Activated T-helper 1 cell treated with anti-CD3 and anti-CD28 coated beads, Interleukin-12 subunit alpha, Interleukin-12 subunit beta, Interleukin-2, Interleukin-4 antibody, amounts not matched to agents 30 ng/mL and 10 ng/mL and 1 ng/mL, durations not matched to agents 14 hours and 24 hours and 36 hours (primary cell): ENCODE measurements around the gene APOO. TPM values are rescaled to one million over a fixed set of nuclear protein-coding genes. Genes with fewer than 3 reads are reported as not detected.

ENCODE experiments used
- DNase-seq: peaks from one replicate; pipeline ENCODE4 v3.0.0; 2021; ENCODE audit warnings: low spot score
- H3K27ac Mint-ChIP-seq: one replicate; pipeline ENCODE4 v1.8.0; 2021; ENCODE audit warnings: mild to moderate bottlenecking, mixed read lengths
- H3K27me3 Mint-ChIP-seq: one replicate; pipeline ENCODE4 v1.8.0; 2022; ENCODE audit warnings: mild to moderate bottlenecking, moderate library complexity, mixed read lengths; ENCODE audit not compliant: insufficient read depth
- H3K36me3 Mint-ChIP-seq: one replicate; pipeline ENCODE4 v1.8.0; 2021; ENCODE audit warnings: low read depth, mixed read lengths
- H3K4me1 Mint-ChIP-seq: one replicate; pipeline ENCODE4 v1.8.0; 2021; ENCODE audit warnings: low read depth, mixed read lengths
- H3K4me3 Mint-ChIP-seq: one replicate; pipeline ENCODE4 v1.8.0; 2021; ENCODE audit warnings: mild to moderate bottlenecking, moderate library complexity, mixed read lengths
- H3K9me3 Mint-ChIP-seq: one replicate; pipeline ENCODE4 v1.8.0; 2021; ENCODE audit warnings: mixed read lengths
- intact Hi-C: fragments of 100-400 bp; cut with micrococcal nuclease; formaldehyde crosslinking; loops from one replicate; pipeline ENCODE4 v1.15.1; 2024
- total RNA-seq: library from RNA; stranded (reverse); gene quantifications from 2 replicates; pipeline ENCODE4 v1.2.3, GENCODE V29; 2022

APOO gene
- total RNA-seq, 1 donor from 2014 or later, result 29.0 TPM

DNA sequence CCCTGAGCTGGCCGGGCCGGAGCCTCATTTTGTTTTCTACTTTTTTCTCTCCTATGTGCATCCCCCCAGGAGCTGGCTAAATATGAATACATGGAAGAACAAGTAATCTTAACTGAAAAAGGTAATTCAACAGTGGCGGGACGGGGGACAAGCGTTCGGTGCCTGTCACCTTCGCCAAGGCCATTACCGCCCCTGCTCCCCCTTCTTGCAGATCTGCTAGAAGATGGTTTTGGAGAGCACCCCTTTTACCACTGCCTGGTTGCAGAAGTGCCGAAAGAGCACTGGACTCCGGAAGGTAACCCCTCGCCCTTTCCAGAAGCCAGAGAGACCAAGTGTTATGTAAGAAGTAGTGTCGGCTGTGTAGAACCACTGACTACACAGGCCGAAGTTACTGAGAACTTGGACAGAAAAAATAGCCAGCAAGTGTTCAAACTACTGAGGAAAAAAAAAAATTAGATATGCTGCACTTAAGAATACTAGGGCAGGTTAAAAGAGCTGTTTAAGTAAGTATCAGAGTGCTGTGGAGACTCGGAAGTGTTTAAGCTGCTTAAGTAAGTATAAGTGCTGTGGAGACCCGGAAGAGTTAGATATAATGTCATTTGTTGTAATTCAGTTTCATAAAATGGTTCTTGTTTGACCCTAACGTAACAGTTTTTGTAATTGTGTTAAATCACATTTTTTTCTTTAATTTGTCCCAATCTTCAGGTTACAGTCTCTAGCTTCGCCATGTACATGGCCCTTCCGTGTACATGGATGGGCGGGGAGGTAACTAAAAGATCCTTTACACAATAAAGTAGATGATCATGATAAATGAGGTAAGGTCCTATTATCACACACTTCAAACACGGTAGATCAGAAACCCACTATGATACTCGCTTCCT, 123.9 kb downstream of the APOO start:
- intact Hi-C loops, result loop anchor here (1.0 to 5.0 kb wide), 7 partner anchors 121 to 698 kb away; partner anchors contain the start of genes APOO and EIF2S3
- H3K9me3 Mint-ChIP-seq, result no peaks in the 10 kb centered on the region
- no peaks in the 10 kb centered on the region for H3K27me3 Mint-ChIP-seq
- H3K36me3 Mint-ChIP-seq, result peaks cover 24% of the 10 kb centered on the region
- H3K4me3 Mint-ChIP-seq, result peak overlapping the region; percentile 97
- no peak for DNase-seq
- H3K4me1 Mint-ChIP-seq, result peaks cover 38% of the 10 kb centered on the region
- peak overlapping the region; percentile 92 for H3K27ac Mint-ChIP-seq

Other genes starting within 250 kb of the APOO start
- gene PRDX4, start 240.4 kb downstream of the APOO start, total RNA-seq, result 75.5 and 83.2 TPM in 2 replicates
- 58.3 and 60.3 TPM in 2 replicates for gene ACOT9, start 164.7 kb downstream of the APOO start, total RNA-seq
- 71.8 and 74.8 TPM in 2 replicates for gene SAT1, start 124.8 kb downstream of the APOO start, total RNA-seq
- not detected in 2 replicates for gene CXorf58, start 68 bp upstream of the APOO start, total RNA-seq
- gene KLHL15, start 119.2 kb upstream of the APOO start, total RNA-seq, result 10.2 and 10.3 TPM in 2 replicates
- 191 and 194 TPM in 2 replicates for gene EIF2S3, start 147.0 kb upstream of the APOO start, total RNA-seq
- gene ZFX, start 241.8 kb upstream of the APOO start, total RNA-seq, result 43.3 and 43.6 TPM in 2 replicates